H1 (cell line): ENCODE results near the gene BMX. TPM values are rescaled to one million over a fixed set of nuclear protein-coding genes. Genes with fewer than 3 reads are reported as not detected.

Source experiments
- CTCF ChIA-PET: fragments of 300-600 bp; sonication (Branson Sonifier 250); formaldehyde crosslinking; loops from one replicate; lab custom pipeline; 2021; ENCODE audit not compliant: partially characterized antibody; lab: Charles Lee
- POLR2A ChIA-PET: fragments of 300-600 bp; sonication (Branson Sonifier 250); formaldehyde crosslinking; loops from one replicate; lab custom pipeline; 2021; ENCODE audit warnings: inconsistent platforms; ENCODE audit not compliant: partially characterized antibody; lab: Charles Lee
- DNase-seq, 2 experiments: peaks; one replicate each; pipeline versions ENCODE4 v3.0.0 to v3.0.0-alpha.2; 2010 to 2022; ENCODE audit warnings: low spot score in 2 of 2, low read depth in 1 of 2, mixed read lengths in 1 of 2
- FAIRE-seq: peaks from 2 replicates; lab custom pipeline; 2011; peaks lifted over from hg19 to GRCh38; lab: Jason Lieb, UNC
- H2AFZ ChIP-seq: 2 replicates; pipeline ENCODE4 v1.8.1; 2012; ENCODE audit warnings: low read length, inconsistent platforms
- H2AK5ac ChIP-seq: 2 replicates; pipeline ENCODE4 v1.6.1; 2013; ENCODE audit warnings: low read depth, low read length
- H2BK120ac ChIP-seq: replicated peaks from 2 replicates; pipeline ENCODE3; 2013; ENCODE audit warnings: low read depth, low read length, inconsistent platforms
- H2BK12ac ChIP-seq: 2 replicates; pipeline ENCODE4 v1.6.1; 2013; ENCODE audit warnings: low read depth, low read length
- H2BK15ac ChIP-seq: 2 replicates; pipeline ENCODE4 v1.6.1; 2013; ENCODE audit warnings: low read length
- H2BK20ac ChIP-seq: 2 replicates; pipeline ENCODE4 v1.6.1; 2013; ENCODE audit warnings: low read length
- H2BK5ac ChIP-seq: 2 replicates; pipeline ENCODE4 v1.6.1; 2013; ENCODE audit warnings: low read depth, low read length
- H3K14ac ChIP-seq: 2 replicates; pipeline ENCODE4 v1.6.1; 2013; ENCODE audit warnings: inconsistent platforms; ENCODE audit not compliant: insufficient read length
- H3K18ac ChIP-seq: 2 replicates; pipeline ENCODE4 v1.6.1; 2013; ENCODE audit warnings: low read length; ENCODE audit errors: extremely low read depth
- H3K23ac ChIP-seq: 2 replicates; pipeline ENCODE4 v1.6.1; 2013; ENCODE audit warnings: inconsistent platforms; ENCODE audit not compliant: insufficient read length
- H3K23me2 ChIP-seq: 2 replicates; pipeline ENCODE4 v1.6.1; 2013; ENCODE audit warnings: low read depth, low read length
- H3K27ac ChIP-seq: 2 replicates; pipeline ENCODE4 v1.6.1; 2011; ENCODE audit warnings: low read depth, low read length, inconsistent platforms
- H3K27me3 ChIP-seq, 4 experiments: replicated peaks in 1 of 4; 1 replicate in 1 of 4; 2 replicates in 3 of 4; pipeline versions ENCODE4 v1.6.1 to v1.8.1; 2011 to 2013; ENCODE audit warnings: low read length in 3 of 4, mild to moderate bottlenecking in 3 of 4, inconsistent platforms in 2 of 4, mixed read lengths in 2 of 4, moderate library complexity in 1 of 4; ENCODE audit not compliant: control insufficient read depth in 3 of 4, insufficient read depth in 3 of 4; ENCODE audit errors: extremely low read depth in 1 of 4
- H3K36me3 ChIP-seq, 4 experiments: 2 replicates each; pipeline versions ENCODE4 v1.6.1 to v1.8.1; 2011 to 2013; ENCODE audit warnings: mild to moderate bottlenecking in 4 of 4, low read length in 3 of 4, moderate library complexity in 2 of 4, control low read depth in 1 of 4, inconsistent platforms in 1 of 4; ENCODE audit not compliant: insufficient read depth in 4 of 4, control insufficient read depth in 2 of 4
- H3K4ac ChIP-seq: replicated peaks from 2 replicates; pipeline ENCODE3; 2013; ENCODE audit warnings: low read length, low read depth, mixed read lengths, inconsistent platforms; ENCODE audit not compliant: insufficient read length
- H3K4me1 ChIP-seq, 4 experiments: replicated peaks in 1 of 4; 1 replicate in 1 of 4; 2 replicates in 3 of 4; pipeline versions ENCODE4 v1.6.1 to v1.8.1; 2011 to 2013; ENCODE audit warnings: low read length in 3 of 4, inconsistent platforms in 2 of 4, mixed read lengths in 1 of 4; ENCODE audit not compliant: insufficient read depth in 4 of 4, control insufficient read depth in 3 of 4
- H3K4me2 ChIP-seq, 2 experiments: 2 replicates each; pipeline versions ENCODE4 v1.6.1 to v1.8.1; 2011 to 2013; ENCODE audit warnings: low read depth in 2 of 2, low read length in 2 of 2, control low read depth in 1 of 2, inconsistent platforms in 1 of 2, mild to moderate bottlenecking in 1 of 2; ENCODE audit not compliant: insufficient read depth in 1 of 2
- H3K4me3 ChIP-seq, 4 experiments: fragments of 200-600, 300-600 bp in 1 of 4; sonication (generic), shearing (Covaris generic), sonication (Bioruptor Twin) in 1 of 4; 2 replicates each; pipeline versions ENCODE4 v1.5.1 to v1.8.1; 2011 to 2016; ENCODE audit warnings: low read length in 4 of 4, low read depth in 3 of 4, control low read depth in 2 of 4, inconsistent platforms in 2 of 4, mild to moderate bottlenecking in 2 of 4, mixed read lengths in 1 of 4, moderate library complexity in 1 of 4; ENCODE audit not compliant: insufficient read depth in 2 of 4; ENCODE audit errors: extremely low read depth in 1 of 4
- H3K56ac ChIP-seq: replicated peaks from 2 replicates; pipeline ENCODE3; 2013; ENCODE audit warnings: low read depth, mild to moderate bottlenecking, mixed read lengths, low read length, inconsistent platforms; ENCODE audit not compliant: insufficient read length
- H3K79me1 ChIP-seq: 2 replicates; pipeline ENCODE4 v1.6.1; 2013; ENCODE audit warnings: low read depth, low read length, control low read depth
- H3K79me2 ChIP-seq, 2 experiments: 2 replicates each; pipeline versions ENCODE4 v1.6.1 to v1.8.1; 2012 to 2013; ENCODE audit warnings: low read length in 2 of 2, mild to moderate bottlenecking in 2 of 2, inconsistent platforms in 1 of 2; ENCODE audit not compliant: insufficient read depth in 2 of 2, control insufficient read depth in 1 of 2
- H3K9ac ChIP-seq, 4 experiments: replicated peaks in 1 of 4; 1 replicate in 1 of 4; 2 replicates in 3 of 4; pipeline versions ENCODE4 v1.6.1 to v1.8.1; 2011 to 2013; ENCODE audit warnings: low read depth in 3 of 4, low read length in 3 of 4, control low read depth in 2 of 4, mild to moderate bottlenecking in 2 of 4, moderate library complexity in 2 of 4, inconsistent platforms in 1 of 4; ENCODE audit errors: extremely low read depth in 1 of 4
- H3K9me3 ChIP-seq, 2 experiments: 2 replicates each; pipeline versions ENCODE4 v1.6.1 to v1.8.1; 2012 to 2013; ENCODE audit warnings: mild to moderate bottlenecking in 2 of 2, moderate library complexity in 2 of 2, control low read depth in 1 of 2, inconsistent platforms in 1 of 2, low read depth in 1 of 2, low read length in 1 of 2, mixed read lengths in 1 of 2; ENCODE audit not compliant: insufficient read depth in 2 of 2
- H4K20me1 ChIP-seq, 2 experiments: replicated peaks in 1 of 2; 2 replicates each; pipeline versions ENCODE3 to v1.8.1; 2011 to 2013; ENCODE audit warnings: inconsistent platforms in 2 of 2, low read length in 2 of 2, mild to moderate bottlenecking in 1 of 2; ENCODE audit not compliant: insufficient read depth in 2 of 2, control insufficient read depth in 1 of 2
- H4K5ac ChIP-seq: 2 replicates; pipeline ENCODE4 v1.6.1; 2013; ENCODE audit warnings: low read length, low read depth, mixed read lengths, inconsistent platforms; ENCODE audit not compliant: insufficient read length
- H4K8ac ChIP-seq: 2 replicates; pipeline ENCODE4 v1.8.0; 2013; ENCODE audit warnings: mild to moderate bottlenecking, moderate library complexity, low read length, inconsistent platforms; ENCODE audit not compliant: insufficient read depth; ENCODE audit errors: extremely low read depth
- H4K91ac ChIP-seq: replicated peaks from 2 replicates; pipeline ENCODE3; 2013; ENCODE audit warnings: low read length, mixed read lengths, inconsistent platforms; ENCODE audit not compliant: insufficient read length
- EP300 ChIP-seq, 2 experiments: IDR thresholded peaks; 1 replicate in 1 of 2; 2 replicates in 1 of 2; pipeline ENCODE4 v1.6.1; 2011 to 2012; ENCODE audit warnings: low read depth in 2 of 2, low read length in 2 of 2, mild to moderate bottlenecking in 2 of 2, borderline replicate concordance in 1 of 2, inconsistent platforms in 1 of 2, moderate library complexity in 1 of 2
- SIX5 ChIP-seq: IDR thresholded peaks from 2 replicates; pipeline ENCODE4 v1.6.1; 2011; ENCODE audit warnings: mild to moderate bottlenecking, low read depth, low read length
- SRF ChIP-seq: IDR thresholded peaks from 2 replicates; pipeline ENCODE4 v1.6.1; 2011; ENCODE audit warnings: mild to moderate bottlenecking, low read depth, low read length, moderate library complexity
- WGBS, 2 experiments: shearing (Covaris generic) in 1 of 2; methylation state at CpG; one replicate each; pipeline versions ENCODE4 v1.1.6 to v1.1.7; 2013 to 2015; ENCODE audit warnings: low lambda C conversion rate in 2 of 2, mixed read lengths in 2 of 2, inconsistent platforms in 1 of 2, low coverage in 1 of 2, missing lambda C conversion rate in 1 of 2; ENCODE audit not compliant: insufficient replicate concordance in 2 of 2, insufficient coverage in 1 of 2, insufficient read length in 1 of 2; ENCODE audit errors: extremely low coverage in 1 of 2, missing lambda C conversion rate in 1 of 2; 5-methylcytosine and 5-hydroxymethylcytosine counted together
- polyA plus RNA-seq, 7 experiments: library from polyadenylated mRNA; depleted of rRNA in 3 of 7; stranded (reverse) in 5 of 7; unstranded in 2 of 7; fragments of >200 nt in 5 of 7; fragments of 200-250 nt in 2 of 7; gene quantifications; 1 replicate in 5 of 7; 2 replicates in 1 of 7; 4 replicates in 1 of 7; pipeline versions ENCODE4 v1.2.1 to v1.2.3, GENCODE V29; 2011 to 2013; ENCODE audit warnings: missing spikeins in 2 of 7, mixed read lengths in 2 of 7
- total RNA-seq: library from RNA; stranded (reverse); fragmentation: NEBNext Ultra II Directional; extraction: Animal tissue kit (Norgen Biotek cat#: 25700); gene quantifications from 2 replicates; pipeline ENCODE4 v1.2.1, GENCODE V29; 2021

Gene BMX
- total and polyA plus RNA-seq, 2 of the 8 experiments (the other 6 are each of a cell fraction or from before 2014, with no cell fraction given) = not detected

GRCh38 chrX:15507005-15507404, 6.4 kb downstream of the BMX start:
- no peak overlapping the region for H3K23ac ChIP-seq
- H3K9me3 ChIP-seq = no peaks in the 10 kb centered on the region
- H3K36me3 ChIP-seq = no peaks in the 10 kb centered on the region
- no peak overlapping the region for H2BK20ac ChIP-seq
- no peak overlapping the region for H4K91ac ChIP-seq
- H3K27ac ChIP-seq = no peak overlapping the region
- no peak for DNase-seq
- H3K18ac ChIP-seq = no peak overlapping the region
- CTCF ChIA-PET = interaction anchor here (0.6 to 1.2 kb wide), 3 partner anchors 13 to 67 kb away, joined by 3 to 6 read pairs (median 4); no protein-coding TSS in a partner anchor
- no peak overlapping the region for H3K4me2 ChIP-seq
- H2BK12ac ChIP-seq = no peak overlapping the region
- TF ChIP-seq SIX5 = no peak
- TF ChIP-seq EP300 (IDR thresholded peaks at IDR 0.05; ENCODE audit: borderline replicate concordance in 1 of 2, low read depth in 2 of 2, low read length in 2 of 2) = no peak
- no peak for TF ChIP-seq SRF
- no peaks in the 10 kb centered on the region for H3K4me1 ChIP-seq
- no peaks in the 10 kb centered on the region for H3K27me3 ChIP-seq
- H3K14ac ChIP-seq = no peak overlapping the region
- POLR2A ChIA-PET = no interaction called here
- no peak overlapping the region for H2AK5ac ChIP-seq
- no peak overlapping the region for H2BK120ac ChIP-seq
- no peaks in the 10 kb centered on the region for H3K23me2 ChIP-seq
- H2BK5ac ChIP-seq = no peak overlapping the region
- H3K79me2 ChIP-seq = no peaks in the 10 kb centered on the region
- H3K4ac ChIP-seq = no peak overlapping the region
- no peak overlapping the region for H3K9ac ChIP-seq
- no peak for FAIRE-seq
- no peak overlapping the region for H4K5ac ChIP-seq
- no peak overlapping the region for H3K56ac ChIP-seq
- 100% methylated on average over 5 of the region's 5 CpGs; no CpG with 5 or more reads in 1 of the 2 experiments for WGBS, 2 experiments
- H3K79me1 ChIP-seq = no peaks in the 10 kb centered on the region
- H3K4me3 ChIP-seq = no peak overlapping the region
- H2BK15ac ChIP-seq = no peak overlapping the region
- no peak overlapping the region for H4K8ac ChIP-seq
- H4K20me1 ChIP-seq = no peaks in the 10 kb centered on the region
- no peak overlapping the region for H2AFZ ChIP-seq
